AG10803 (cell line): Measurements from ENCODE around the gene TBX18.

Source experiments
- DNase-seq: peaks from one replicate; pipeline ENCODE4 v3.0.0; 2010; ENCODE audit warnings: low read depth
- H3K4me3 ChIP-seq: 2 replicates; pipeline ENCODE4 v1.5.1; 2011; ENCODE audit warnings: mild to moderate bottlenecking, low read length, control low read depth
- TF ChIP-seq, protein P1 (sequence below): conservative IDR thresholded peaks from 2 replicates; pipeline ENCODE4 v1.5.1; 2011; ENCODE audit warnings: mild to moderate bottlenecking, low read length, control low read depth, inconsistent platforms

The TBX18 gene

DNA sequence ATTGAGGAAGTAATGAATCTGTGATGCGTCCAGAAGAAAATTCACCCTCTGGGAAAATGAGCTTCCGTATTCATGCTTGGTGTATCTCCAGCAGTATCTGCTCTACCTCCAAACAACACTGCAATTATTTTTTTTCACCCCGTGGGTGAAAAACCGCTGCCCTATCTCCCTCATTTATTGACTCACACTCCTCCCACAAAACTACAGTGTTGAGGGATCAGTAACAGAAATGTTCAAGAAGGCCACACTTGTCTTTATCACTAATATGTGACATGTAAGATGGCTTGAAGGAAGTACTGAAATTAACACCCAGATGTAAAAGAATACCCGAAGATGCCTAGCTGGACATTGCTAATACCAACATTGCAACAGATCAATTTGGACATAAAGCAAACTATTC lies 4.9 kb upstream of the TBX18 start:
- no peak overlapping the region for H3K4me3 ChIP-seq
- DNase-seq, result no peak
- TF ChIP-seq, protein P1, sequence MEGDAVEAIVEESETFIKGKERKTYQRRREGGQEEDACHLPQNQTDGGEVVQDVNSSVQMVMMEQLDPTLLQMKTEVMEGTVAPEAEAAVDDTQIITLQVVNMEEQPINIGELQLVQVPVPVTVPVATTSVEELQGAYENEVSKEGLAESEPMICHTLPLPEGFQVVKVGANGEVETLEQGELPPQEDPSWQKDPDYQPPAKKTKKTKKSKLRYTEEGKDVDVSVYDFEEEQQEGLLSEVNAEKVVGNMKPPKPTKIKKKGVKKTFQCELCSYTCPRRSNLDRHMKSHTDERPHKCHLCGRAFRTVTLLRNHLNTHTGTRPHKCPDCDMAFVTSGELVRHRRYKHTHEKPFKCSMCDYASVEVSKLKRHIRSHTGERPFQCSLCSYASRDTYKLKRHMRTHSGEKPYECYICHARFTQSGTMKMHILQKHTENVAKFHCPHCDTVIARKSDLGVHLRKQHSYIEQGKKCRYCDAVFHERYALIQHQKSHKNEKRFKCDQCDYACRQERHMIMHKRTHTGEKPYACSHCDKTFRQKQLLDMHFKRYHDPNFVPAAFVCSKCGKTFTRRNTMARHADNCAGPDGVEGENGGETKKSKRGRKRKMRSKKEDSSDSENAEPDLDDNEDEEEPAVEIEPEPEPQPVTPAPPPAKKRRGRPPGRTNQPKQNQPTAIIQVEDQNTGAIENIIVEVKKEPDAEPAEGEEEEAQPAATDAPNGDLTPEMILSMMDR, result no peak

DNA sequence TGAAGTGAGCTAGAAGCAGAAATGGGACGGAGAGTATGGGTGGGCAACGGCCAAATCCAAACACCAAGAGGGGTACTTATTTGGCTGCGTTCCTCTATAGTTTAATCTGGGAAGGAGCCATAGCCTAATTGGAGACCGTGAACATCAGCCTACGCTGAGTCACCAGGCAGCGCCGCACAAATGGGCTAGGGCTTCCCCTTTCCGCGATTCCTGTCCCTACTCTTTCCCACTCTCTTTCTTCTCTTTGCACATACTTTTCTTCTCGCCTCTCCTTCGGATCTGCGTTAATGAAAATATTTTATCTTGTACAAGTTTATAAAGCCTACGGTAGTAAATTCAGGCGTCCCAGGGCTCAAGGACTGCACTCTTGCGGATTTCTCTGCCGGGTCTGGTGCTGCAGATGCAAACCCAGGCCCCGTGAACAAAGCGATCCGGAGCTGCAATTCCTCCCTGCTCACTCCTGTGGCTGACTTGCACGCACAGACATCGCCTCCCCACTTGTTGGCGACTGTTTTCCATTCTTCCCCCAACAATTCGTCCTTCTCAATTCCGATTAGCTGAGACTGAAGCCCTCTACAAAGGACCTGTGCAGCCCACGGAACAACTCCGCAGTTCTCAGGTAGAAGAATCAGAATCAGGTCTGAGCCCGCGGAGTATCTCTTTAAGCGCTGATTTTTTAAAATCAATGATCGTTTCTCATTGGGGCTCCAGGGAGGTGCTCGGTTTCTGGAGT lies 4.2 kb upstream of the TBX18 start:
- DNase-seq, result no peak
- TF ChIP-seq, protein P1, result no peak
- H3K4me3 ChIP-seq, result no peak overlapping the region

DNA sequence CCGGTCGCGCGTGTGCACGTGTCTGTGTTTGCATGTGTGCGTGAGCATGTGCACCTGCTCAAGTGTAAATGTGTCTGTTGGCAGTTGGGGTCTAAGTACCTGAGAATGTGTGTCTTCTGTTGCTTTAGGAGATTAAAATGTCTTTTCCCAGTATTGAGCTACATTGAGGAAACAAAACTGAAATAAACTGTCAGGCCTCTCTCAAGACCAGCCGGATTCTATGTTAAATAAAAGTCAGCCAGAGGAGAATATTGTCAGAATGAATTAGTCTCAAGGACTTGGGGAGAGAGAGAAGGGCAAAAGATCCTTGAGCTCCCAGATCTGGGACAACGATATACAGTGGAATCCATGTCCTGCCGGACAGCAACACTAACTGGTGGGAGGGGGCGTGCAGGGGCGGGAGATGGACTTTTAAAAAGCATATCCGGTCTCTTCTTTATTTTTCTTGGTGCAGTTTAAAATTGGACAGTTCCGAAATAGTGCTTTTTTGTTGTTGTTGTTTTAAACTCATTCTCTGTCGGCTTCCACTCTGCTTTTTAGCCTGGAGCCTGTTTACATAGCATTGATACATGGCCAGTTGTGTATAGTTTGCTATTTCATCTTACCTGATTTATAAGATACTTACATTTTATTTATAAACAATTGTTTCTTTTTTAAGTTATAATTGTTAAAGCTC lies 3.3 kb upstream of the TBX18 start:
- H3K4me3 ChIP-seq, result no peak overlapping the region
- no peak for DNase-seq
- TF ChIP-seq, protein P1, result no peak

DNA sequence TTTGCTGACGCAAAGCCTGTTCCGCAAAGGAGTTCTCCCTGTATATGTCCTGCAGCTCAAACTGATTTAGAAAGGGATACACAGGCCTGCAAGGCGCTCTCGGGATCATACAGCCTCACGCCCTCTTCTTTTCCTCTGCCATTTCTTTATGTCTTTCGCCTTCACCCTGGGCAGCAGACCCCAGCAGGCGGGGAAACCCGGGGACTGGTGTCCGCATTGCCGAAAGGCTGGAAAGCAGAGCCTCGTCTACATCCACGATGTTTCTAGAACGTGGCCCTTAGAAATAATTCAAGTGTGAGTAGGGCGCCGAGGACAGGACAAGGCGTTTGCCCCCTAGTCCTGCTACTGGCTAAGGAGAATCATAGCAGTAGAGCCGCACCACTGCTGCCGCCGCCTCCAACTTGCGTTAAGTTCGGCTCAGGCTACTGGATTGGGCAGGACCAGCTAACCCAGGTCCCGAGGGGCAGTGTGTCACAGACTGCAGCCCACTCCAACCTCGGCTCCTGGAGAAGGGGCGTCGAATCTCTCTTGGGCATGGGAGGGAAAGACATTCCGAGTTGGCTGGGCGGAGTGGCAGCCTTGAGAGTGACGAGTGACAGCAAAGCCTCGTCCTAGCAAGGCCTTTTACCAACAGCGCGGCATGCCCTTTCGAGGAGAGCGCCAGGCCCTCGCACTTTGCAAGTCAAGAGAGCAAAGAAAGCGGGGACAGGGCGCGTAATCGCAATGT lies 2.6 kb upstream of the TBX18 start:
- TF ChIP-seq, protein P1, result no peak
- no peak overlapping the region for H3K4me3 ChIP-seq
- DNase-seq, result no peak

DNA sequence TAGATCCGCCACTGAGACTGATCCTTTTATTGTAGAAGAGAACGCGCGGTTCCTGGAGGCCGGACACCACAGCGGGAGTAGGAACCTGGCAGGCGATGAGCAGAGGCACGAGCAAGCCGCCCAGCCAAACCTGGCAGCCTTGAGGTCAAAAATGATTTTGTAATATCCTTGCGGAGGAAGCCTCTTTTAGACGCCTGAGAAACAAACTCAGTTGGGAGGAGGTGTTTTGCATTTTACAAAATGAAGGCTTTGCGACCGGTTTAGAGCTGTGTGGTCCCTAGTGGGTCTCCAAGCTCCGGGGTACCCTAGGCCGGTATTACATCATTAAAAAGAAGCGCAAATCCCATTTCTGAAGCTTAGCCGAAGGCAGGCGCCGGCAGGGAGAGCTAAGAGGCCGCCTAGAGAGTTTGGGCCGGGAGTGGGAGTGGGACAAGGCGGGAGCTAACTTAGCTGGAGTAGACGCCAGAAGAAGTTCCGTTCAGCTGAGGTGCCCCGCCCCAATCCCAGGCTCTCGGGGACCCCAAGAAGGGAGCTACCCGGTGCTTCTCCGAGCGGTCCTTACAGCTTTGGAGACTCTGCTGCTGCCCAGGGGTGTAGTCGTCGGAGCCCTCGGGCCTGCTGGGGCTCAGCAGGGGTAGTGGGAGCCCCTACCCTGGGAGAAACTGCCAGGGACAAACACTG lies 1.9 kb upstream of the TBX18 start:
- TF ChIP-seq, protein P1, result no peak
- no peak for DNase-seq
- H3K4me3 ChIP-seq, result no peak overlapping the region

DNA sequence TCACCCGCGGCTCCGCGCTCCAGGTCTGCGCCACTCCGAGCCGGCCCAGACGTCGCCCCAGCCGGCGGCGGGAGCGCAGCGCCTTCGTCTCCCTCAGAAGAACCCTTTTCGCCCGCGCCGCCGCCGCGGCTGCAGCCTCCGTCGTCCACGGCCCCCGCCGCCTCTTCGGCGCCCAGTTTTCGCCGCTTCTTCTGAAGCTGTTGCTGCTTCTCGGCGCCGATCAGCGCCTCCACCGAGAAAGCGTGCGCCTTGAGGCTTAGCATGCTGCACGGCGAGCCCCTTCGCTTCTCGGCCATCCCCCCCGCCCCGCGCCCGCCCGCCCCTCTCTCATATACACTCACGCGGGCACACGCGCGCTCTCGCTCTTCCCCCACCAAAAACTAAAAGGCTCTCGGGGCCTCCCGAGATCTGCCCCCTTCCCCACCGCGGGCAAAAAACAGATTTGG lies 489 bp downstream of the TBX18 start:
- peak overlapping the region; percentile 73 for H3K4me3 ChIP-seq

More for the DNA sequence above, 489 bp downstream of the TBX18 start:
- TF ChIP-seq, protein P1, result no peak
- DNase-seq, result no peak
